ENCODE measurements around the gene PISD. TPM values are rescaled to one million over a fixed set of nuclear protein-coding genes. Genes with fewer than 3 reads are reported as not detected.

Gene PISD
- total RNA-seq, 4 donors from 2014 or later = 15.3 to 19.0 (median 18.5) TPM

DNA sequence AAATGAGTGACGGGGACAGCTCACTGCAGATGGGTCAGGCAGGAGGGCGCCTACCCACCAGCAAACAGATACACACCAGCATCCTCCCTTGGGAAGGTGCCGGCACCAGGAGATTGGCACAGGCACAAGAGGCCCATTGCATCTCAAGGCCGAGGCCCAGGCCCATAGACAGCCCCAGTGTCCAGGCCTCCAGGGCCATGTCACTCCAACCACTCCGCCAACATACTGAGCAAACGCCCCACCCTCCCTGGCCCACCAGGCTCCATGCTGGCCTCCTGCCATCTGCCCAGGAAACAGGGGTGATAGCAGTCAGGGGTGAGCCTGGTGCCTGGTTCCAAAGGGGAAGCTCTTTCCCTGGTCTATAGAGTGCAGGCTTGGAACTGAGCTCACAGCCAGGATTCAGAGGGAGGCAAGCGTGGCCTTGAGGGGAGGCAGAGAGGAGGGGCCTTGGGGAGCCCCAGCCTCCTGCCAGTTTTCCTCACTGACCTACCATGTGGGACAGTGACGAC is 34.7 kb downstream of the PISD start:
- ATAC-seq (no peak), DNase-seq (no peak)
- intact Hi-C loops (cut with DNase I; ENCODE audit: low total_unique reads) (no loop called here), in situ Hi-C loops (cut with MboI; ENCODE audit: low sequenced_read_pairs in 4 of 4) (loop anchor here in 2 of 4 donors (25.0 kb wide), 2 partner anchors 265 to 290 kb away; partner anchors contain the start of gene PATZ1 (in 1 of the 2))
- Histone ChIP-seq H3K27ac (peak overlapping the region in 2 of 4 donors; percentile 39 to 54), H3K4me3 (no peak overlapping the region), H3K27me3 (no peaks in the 10 kb centered on the region), H3K36me3 (no peaks in the 10 kb centered on the region), H3K4me1 (peaks cover 47 to 50% of the 10 kb centered on the region in 2 donors), H3K9me3 (no peaks in the 10 kb centered on the region)
- TF ChIP-seq, protein P1, sequence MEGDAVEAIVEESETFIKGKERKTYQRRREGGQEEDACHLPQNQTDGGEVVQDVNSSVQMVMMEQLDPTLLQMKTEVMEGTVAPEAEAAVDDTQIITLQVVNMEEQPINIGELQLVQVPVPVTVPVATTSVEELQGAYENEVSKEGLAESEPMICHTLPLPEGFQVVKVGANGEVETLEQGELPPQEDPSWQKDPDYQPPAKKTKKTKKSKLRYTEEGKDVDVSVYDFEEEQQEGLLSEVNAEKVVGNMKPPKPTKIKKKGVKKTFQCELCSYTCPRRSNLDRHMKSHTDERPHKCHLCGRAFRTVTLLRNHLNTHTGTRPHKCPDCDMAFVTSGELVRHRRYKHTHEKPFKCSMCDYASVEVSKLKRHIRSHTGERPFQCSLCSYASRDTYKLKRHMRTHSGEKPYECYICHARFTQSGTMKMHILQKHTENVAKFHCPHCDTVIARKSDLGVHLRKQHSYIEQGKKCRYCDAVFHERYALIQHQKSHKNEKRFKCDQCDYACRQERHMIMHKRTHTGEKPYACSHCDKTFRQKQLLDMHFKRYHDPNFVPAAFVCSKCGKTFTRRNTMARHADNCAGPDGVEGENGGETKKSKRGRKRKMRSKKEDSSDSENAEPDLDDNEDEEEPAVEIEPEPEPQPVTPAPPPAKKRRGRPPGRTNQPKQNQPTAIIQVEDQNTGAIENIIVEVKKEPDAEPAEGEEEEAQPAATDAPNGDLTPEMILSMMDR (IDR thresholded peaks at IDR 0.05 in 4 of 5, conservative IDR thresholded peaks at IDR 0.05 in 1 of 5) = no peak
- TF ChIP-seq POLR2A (IDR thresholded peaks at IDR 0.05) = no peak

DNA sequence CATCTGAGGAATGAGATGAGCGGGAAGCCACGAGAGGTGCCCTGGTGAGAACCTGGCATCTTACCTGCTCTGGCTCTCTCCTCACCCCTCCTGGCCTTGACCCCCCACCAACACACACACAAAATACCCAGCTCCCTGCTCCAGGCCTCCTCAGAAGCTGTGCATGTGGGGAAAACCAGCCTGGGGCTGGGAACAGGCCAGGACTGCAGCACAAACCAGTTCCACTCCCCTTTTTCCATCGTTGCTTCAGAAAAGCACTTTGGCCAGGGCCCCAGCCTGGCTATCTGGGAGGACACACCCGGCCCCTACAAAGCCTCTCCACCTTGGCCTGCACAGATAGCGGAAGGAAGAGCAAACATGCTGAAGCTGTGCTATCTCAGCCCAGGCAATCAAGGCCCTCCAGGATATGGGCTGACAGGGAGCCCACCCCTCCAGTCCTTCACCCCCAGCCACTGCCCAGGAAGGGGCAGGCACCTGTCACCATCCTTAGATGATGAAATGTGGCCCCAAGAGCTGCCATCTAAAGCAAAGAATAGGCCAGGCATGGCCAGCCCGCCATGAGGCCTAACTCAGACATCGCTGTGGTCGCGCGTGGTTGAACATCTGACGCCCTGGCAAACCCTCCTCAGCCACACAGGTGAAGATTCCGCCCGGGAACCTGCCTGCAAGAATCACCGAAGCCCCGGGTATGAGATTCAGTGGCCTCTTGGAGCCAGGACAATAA is 35.4 kb downstream of the PISD start:
- no peak for ATAC-seq
- intact Hi-C loops (cut with DNase I; ENCODE audit: low total_unique reads) = no loop called here
- Histone ChIP-seq H3K36me3 (no peaks in the 10 kb centered on the region), H3K4me1 (peaks cover 46 to 50% of the 10 kb centered on the region in 2 donors), H3K27me3 (no peaks in the 10 kb centered on the region), H3K9me3 (no peaks in the 10 kb centered on the region), H3K4me3 (no peak overlapping the region), H3K27ac (peak overlapping the region; percentile 12 to 43 (median 32))
- DNase-seq = no peak
- in situ Hi-C loops (cut with MboI; ENCODE audit: low sequenced_read_pairs in 4 of 4) = loop anchor here in 2 of 4 donors (25.0 kb wide), 2 partner anchors 264 to 289 kb away; partner anchors contain the start of gene PATZ1 (in 1 of the 2)
- TF ChIP-seq POLR2A (IDR thresholded peaks at IDR 0.05) = no peak
- TF ChIP-seq, protein P1 (IDR thresholded peaks at IDR 0.05 in 4 of 5, conservative IDR thresholded peaks at IDR 0.05 in 1 of 5) = no peak

DNA sequence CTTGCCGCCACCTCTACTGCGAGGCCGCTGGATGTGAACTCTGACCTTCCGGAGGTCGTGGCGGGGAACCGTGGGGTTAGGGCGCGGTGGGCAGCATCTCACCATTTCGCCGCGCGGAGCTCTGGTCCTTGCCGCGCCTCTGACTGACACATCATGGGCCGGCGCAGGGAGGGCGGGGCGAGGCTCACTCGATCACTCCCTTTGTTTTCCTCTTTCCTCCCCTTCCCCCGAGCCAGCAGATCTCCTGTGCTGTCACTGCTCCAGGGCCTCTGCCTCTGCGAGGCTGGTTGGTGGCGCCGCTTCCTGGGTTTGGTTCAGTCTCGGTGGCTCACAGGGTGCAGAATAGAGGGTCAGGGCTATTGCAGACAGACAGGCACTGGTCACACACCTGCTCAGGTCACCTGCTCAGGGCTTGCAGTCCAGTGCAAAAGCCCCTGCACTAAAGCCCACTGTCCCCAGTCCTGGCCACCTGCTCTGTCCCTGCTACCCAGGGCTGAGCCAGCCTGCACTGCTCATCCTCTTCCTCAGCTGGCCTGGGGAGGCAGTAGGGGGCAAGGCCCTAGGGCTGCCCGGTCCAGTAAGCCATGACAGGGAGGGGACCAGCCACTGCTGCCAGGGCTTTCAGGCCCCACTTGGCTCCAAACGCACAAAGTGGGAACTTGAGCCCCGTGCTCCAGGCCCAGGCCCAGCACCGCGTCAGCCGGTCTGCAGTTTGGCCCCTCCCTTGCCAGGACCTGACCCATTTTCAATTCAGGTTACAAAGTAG is 36.2 kb downstream of the PISD start:
- in situ Hi-C loops (cut with MboI; ENCODE audit: low sequenced_read_pairs in 4 of 4) = loop anchor here in 2 of 4 donors (25.0 kb wide), 2 partner anchors 264 to 289 kb away; partner anchors contain the start of gene PATZ1 (in 1 of the 2)
- intact Hi-C loops (cut with DNase I; ENCODE audit: low total_unique reads) = no loop called here
- peak in 1 of 2 donors; percentile 6 for ATAC-seq

DNA sequence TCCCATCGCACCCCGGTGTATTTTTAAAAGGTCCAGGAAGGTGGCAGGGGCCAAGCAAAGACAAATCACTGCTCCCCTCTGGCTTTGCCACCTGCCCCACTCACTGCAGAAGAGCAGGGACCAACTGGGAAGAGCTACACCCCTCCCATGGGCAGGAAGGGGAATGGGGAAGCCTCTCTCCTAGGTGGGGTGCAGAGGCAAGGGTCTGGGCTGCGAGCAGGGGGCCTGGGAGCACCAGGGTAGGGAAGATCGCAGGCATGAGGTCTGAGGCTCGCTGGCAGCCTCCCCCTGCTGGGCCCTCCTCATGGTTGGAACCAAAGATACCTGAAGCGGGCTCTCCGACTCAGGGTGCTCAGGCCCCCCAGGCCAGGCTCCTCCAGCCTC is 36.8 kb downstream of the PISD start:
- in situ Hi-C loops (cut with MboI; ENCODE audit: low sequenced_read_pairs in 4 of 4) (loop anchor here in 2 of 4 donors (25.0 kb wide), 2 partner anchors 263 to 288 kb away; partner anchors contain the start of gene PATZ1 (in 1 of the 2)), intact Hi-C loops (cut with DNase I; ENCODE audit: low total_unique reads) (no loop called here)
- no peak for DNase-seq
- peak overlapping the region in 1 of 4 donors; percentile 43 for H3K27ac ChIP-seq
- H3K4me1 ChIP-seq = peaks cover 40 to 43% of the 10 kb centered on the region in 2 donors
- TF ChIP-seq, protein P1 (IDR thresholded peaks at IDR 0.05 in 4 of 5, conservative IDR thresholded peaks at IDR 0.05 in 1 of 5) = no peak
- TF ChIP-seq POLR2A (IDR thresholded peaks at IDR 0.05) = no peak
- peaks cover 0 to 8% of the 10 kb centered on the region in 2 donors for H3K36me3 ChIP-seq
- no peak overlapping the region for H3K4me3 ChIP-seq
- no peaks in the 10 kb centered on the region for H3K9me3 ChIP-seq
- no peak for ATAC-seq
- no peaks in the 10 kb centered on the region for H3K27me3 ChIP-seq

More for the DNA sequence above, 36.2 kb downstream of the PISD start:
- DNase-seq = no peak
- peak overlapping the region; percentile 16 to 43 (median 32) for H3K27ac ChIP-seq
- no peaks in the 10 kb centered on the region for H3K9me3 ChIP-seq
- TF ChIP-seq POLR2A (IDR thresholded peaks at IDR 0.05) = no peak
- TF ChIP-seq, protein P1 (IDR thresholded peaks at IDR 0.05 in 4 of 5, conservative IDR thresholded peaks at IDR 0.05 in 1 of 5) = peak in 1 of 5 experiments; percentile 11
- peaks cover 40 to 49% of the 10 kb centered on the region in 2 donors for H3K4me1 ChIP-seq
- peaks cover 0 to 5% of the 10 kb centered on the region in 2 donors for H3K36me3 ChIP-seq
- no peak overlapping the region for H3K4me3 ChIP-seq
- H3K27me3 ChIP-seq = no peaks in the 10 kb centered on the region
